ENCODE data around the gene DKK2. TPM values are rescaled to one million over a fixed set of nuclear protein-coding genes. Genes with fewer than 3 reads are reported as not detected.

DKK2 gene
- total RNA-seq, 1 donor from 2014 or later: not detected

GRCh38 chr4:107018344-107018735 is 17.8 kb downstream of the DKK2 start:
- no peak for DNase-seq
- Mint-ChIP-seq H3K9me3 (ENCODE audit: unreplicated experiment) (peaks cover 2% of the 10 kb centered on the region), H3K4me3 (ENCODE audit: unreplicated experiment) (no peak overlapping the region), H3K4me1 (ENCODE audit: low read depth, unreplicated experiment) (no peaks in the 10 kb centered on the region), H3K36me3 (ENCODE audit: unreplicated experiment) (no peaks in the 10 kb centered on the region), H3K27ac (ENCODE audit: unreplicated experiment) (no peak overlapping the region), H3K27me3 (ENCODE audit: unreplicated experiment) (no peaks in the 10 kb centered on the region)
- TF ChIP-seq, protein P1, sequence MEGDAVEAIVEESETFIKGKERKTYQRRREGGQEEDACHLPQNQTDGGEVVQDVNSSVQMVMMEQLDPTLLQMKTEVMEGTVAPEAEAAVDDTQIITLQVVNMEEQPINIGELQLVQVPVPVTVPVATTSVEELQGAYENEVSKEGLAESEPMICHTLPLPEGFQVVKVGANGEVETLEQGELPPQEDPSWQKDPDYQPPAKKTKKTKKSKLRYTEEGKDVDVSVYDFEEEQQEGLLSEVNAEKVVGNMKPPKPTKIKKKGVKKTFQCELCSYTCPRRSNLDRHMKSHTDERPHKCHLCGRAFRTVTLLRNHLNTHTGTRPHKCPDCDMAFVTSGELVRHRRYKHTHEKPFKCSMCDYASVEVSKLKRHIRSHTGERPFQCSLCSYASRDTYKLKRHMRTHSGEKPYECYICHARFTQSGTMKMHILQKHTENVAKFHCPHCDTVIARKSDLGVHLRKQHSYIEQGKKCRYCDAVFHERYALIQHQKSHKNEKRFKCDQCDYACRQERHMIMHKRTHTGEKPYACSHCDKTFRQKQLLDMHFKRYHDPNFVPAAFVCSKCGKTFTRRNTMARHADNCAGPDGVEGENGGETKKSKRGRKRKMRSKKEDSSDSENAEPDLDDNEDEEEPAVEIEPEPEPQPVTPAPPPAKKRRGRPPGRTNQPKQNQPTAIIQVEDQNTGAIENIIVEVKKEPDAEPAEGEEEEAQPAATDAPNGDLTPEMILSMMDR (IDR thresholded peaks at IDR 0.05; ENCODE audit: partially characterized antibody, unreplicated experiment): no peak

- Mint-ChIP-seq H3K4me1 (ENCODE audit: low read depth, unreplicated experiment) (no peaks in the 10 kb centered on the region), H3K27me3 (ENCODE audit: unreplicated experiment) (no peaks in the 10 kb centered on the region), H3K36me3 (ENCODE audit: unreplicated experiment) (no peaks in the 10 kb centered on the region), H3K4me3 (ENCODE audit: unreplicated experiment) (no peak overlapping the region), H3K9me3 (ENCODE audit: unreplicated experiment) (peaks cover 2% of the 10 kb centered on the region), H3K27ac (ENCODE audit: unreplicated experiment) (no peak overlapping the region)
- TF ChIP-seq, protein P1 (IDR thresholded peaks at IDR 0.05; ENCODE audit: partially characterized antibody, unreplicated experiment): no peak
- DNase-seq: no peak
Observed at GRCh38 chr4:107017443-107018343, 18.4 kb downstream of the DKK2 start.

DNA sequence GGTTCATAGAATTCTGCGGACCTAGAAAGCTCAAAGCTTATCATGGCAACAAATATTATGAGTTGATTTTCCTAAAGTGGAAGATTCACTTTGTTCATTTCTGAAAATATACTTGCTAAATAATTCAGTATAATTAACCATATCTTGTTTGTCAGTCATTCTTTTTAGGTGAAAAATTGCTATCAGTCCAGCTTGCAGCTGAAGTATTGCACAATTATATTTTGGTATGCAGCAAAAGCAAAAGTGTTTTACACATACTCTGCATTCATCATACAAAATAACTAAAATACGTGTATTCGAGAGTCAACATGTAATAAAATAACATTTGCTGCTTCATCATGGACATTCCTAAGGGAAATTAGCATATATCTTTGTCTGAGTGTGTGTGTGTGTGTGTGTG is 24.8 kb downstream of the DKK2 start:
- no peak overlapping the region for H3K4me3 Mint-ChIP-seq (ENCODE audit: unreplicated experiment)
- H3K36me3 Mint-ChIP-seq (ENCODE audit: unreplicated experiment): no peaks in the 10 kb centered on the region
- H3K9me3 Mint-ChIP-seq (ENCODE audit: unreplicated experiment): no peaks in the 10 kb centered on the region
- DNase-seq: no peak
- H3K27me3 Mint-ChIP-seq (ENCODE audit: unreplicated experiment): peaks cover 1% of the 10 kb centered on the region
- H3K4me1 Mint-ChIP-seq (ENCODE audit: low read depth, unreplicated experiment): no peaks in the 10 kb centered on the region
- no peak overlapping the region for H3K27ac Mint-ChIP-seq (ENCODE audit: unreplicated experiment)
- TF ChIP-seq, protein P1 (IDR thresholded peaks at IDR 0.05; ENCODE audit: partially characterized antibody, unreplicated experiment): no peak

GRCh38 chr4:107009196-107009968 is 26.7 kb downstream of the DKK2 start:
- no peaks in the 10 kb centered on the region for H3K4me1 Mint-ChIP-seq (ENCODE audit: low read depth, unreplicated experiment)
- no peak overlapping the region for H3K4me3 Mint-ChIP-seq (ENCODE audit: unreplicated experiment)
- no peak overlapping the region for H3K27ac Mint-ChIP-seq (ENCODE audit: unreplicated experiment)
- H3K9me3 Mint-ChIP-seq (ENCODE audit: unreplicated experiment): no peaks in the 10 kb centered on the region
- H3K27me3 Mint-ChIP-seq (ENCODE audit: unreplicated experiment): peaks cover 1% of the 10 kb centered on the region
- TF ChIP-seq, protein P1 (IDR thresholded peaks at IDR 0.05; ENCODE audit: partially characterized antibody, unreplicated experiment): no peak
- no peaks in the 10 kb centered on the region for H3K36me3 Mint-ChIP-seq (ENCODE audit: unreplicated experiment)
- no peak for DNase-seq

All from glutamatergic neuron (in vitro differentiated cells).